GM10266 (cell line): ENCODE measurements around the gene TECPR2.

ENCODE experiments used
- DNase-seq: peaks from one replicate; pipeline ENCODE4 v3.0.0; 2012; ENCODE audit errors: extremely low spot score
- CTCF ChIP-seq: IDR thresholded peaks from 2 replicates; pipeline ENCODE4 v1.5.1; 2012; ENCODE audit warnings: mild to moderate bottlenecking, low read depth; ENCODE audit not compliant: control insufficient read depth, insufficient read depth; ENCODE audit errors: missing control alignments

TECPR2 gene

GRCh38 chr14:102505775-102506625 lies 143.3 kb downstream of the TECPR2 start:
- no peak for DNase-seq
- no peak for TF ChIP-seq CTCF

GRCh38 chr14:102506626-102506925 lies 143.8 kb downstream of the TECPR2 start:
- DNase-seq: no peak
- TF ChIP-seq CTCF: no peak

- no peak for TF ChIP-seq CTCF
- no peak for DNase-seq
These were observed 144.5 kb downstream of the TECPR2 start for GRCh38 chr14:102507081-102507856.

- no peak for DNase-seq
- TF ChIP-seq CTCF: no peak
These were observed 145.1 kb downstream of the TECPR2 start for GRCh38 chr14:102507857-102508312.

- no peak for DNase-seq
- TF ChIP-seq CTCF: no peak
These were observed 145.7 kb downstream of the TECPR2 start for GRCh38 chr14:102508410-102508773.

- peak; percentile 59 for DNase-seq
- TF ChIP-seq CTCF: no peak
These were observed 146.3 kb downstream of the TECPR2 start for GRCh38 chr14:102508774-102509745.
